HCT116 (cell line): ENCODE results near the gene NPFF.

Source experiments
- ATF3 ChIP-seq: IDR thresholded peaks from 2 replicates; pipeline ENCODE4 v1.6.1; 2012
- CEBPB ChIP-seq: IDR thresholded peaks from 2 replicates; pipeline ENCODE4 v1.6.1; 2012; ENCODE audit warnings: low read depth
- CTCF ChIP-seq, 3 experiments: fragments of 200-600 bp in 1 of 3; sonication (generic) in 1 of 3; IDR thresholded peaks in 2 of 3; conservative IDR thresholded peaks in 1 of 3; 2 replicates each; pipeline ENCODE4 v1.5.1; 2012 to 2017; ENCODE audit warnings: low read depth in 2 of 3, low read length in 2 of 3, antibody characterized with exemption in 1 of 3, borderline replicate concordance in 1 of 3, control low read depth in 1 of 3, mild to moderate bottlenecking in 1 of 3, mixed read lengths in 1 of 3, mixed run types in 1 of 3, moderate library complexity in 1 of 3; ENCODE audit not compliant: insufficient read depth in 1 of 3
- ELF1 ChIP-seq: IDR thresholded peaks from 2 replicates; pipeline ENCODE4 v1.6.1; 2012; ENCODE audit warnings: low read depth, borderline replicate concordance
- EZH2 ChIP-seq: fragments of 200-600 bp; sonication (generic); IDR thresholded peaks from 2 replicates; pipeline ENCODE4 v1.6.1; 2017; ENCODE audit warnings: antibody characterized with exemption, mixed run types
- MAX ChIP-seq: IDR thresholded peaks from 2 replicates; pipeline ENCODE4 v1.6.1; 2012
- POLR2A ChIP-seq: IDR thresholded peaks from 2 replicates; pipeline ENCODE4 v1.7.0; 2011; ENCODE audit warnings: borderline replicate concordance; ENCODE audit not compliant: insufficient read depth, insufficient read length; ENCODE audit errors: extremely low read depth
- POLR2AphosphoS5 ChIP-seq: IDR thresholded peaks from 2 replicates; pipeline ENCODE4 v1.6.1; 2011; ENCODE audit warnings: mild to moderate bottlenecking, low read depth, low read length, moderate library complexity
- SP1 ChIP-seq: IDR thresholded peaks from 2 replicates; pipeline ENCODE4 v1.6.1; 2012; ENCODE audit warnings: low read depth
- SRF ChIP-seq: IDR thresholded peaks from 2 replicates; pipeline ENCODE4 v1.6.1; 2012; ENCODE audit warnings: low read depth
- YY1 ChIP-seq: IDR thresholded peaks from 2 replicates; pipeline ENCODE4 v1.6.1; 2011; ENCODE audit warnings: low read length, low read depth, moderate library complexity, mild to moderate bottlenecking; ENCODE audit not compliant: insufficient replicate concordance; ENCODE audit errors: extremely low read depth
- ZFX ChIP-seq: fragments of 450-650 bp; IDR thresholded peaks from 2 replicates; pipeline ENCODE4 v1.6.1; 2017

GRCh38 chr12:53493610-53494391 lies 13.5 kb downstream of the NPFF start:
- no peak for TF ChIP-seq CTCF (IDR thresholded peaks at IDR 0.05 in 2 of 3, conservative IDR thresholded peaks at IDR 0.05 in 1 of 3; ENCODE audit: borderline replicate concordance in 1 of 3, insufficient read depth in 1 of 3, low read depth in 2 of 3, low read length in 2 of 3)
- no peak for TF ChIP-seq YY1
- no peak for TF ChIP-seq MAX
- no peak for TF ChIP-seq SRF
- no peak for TF ChIP-seq CEBPB
- TF ChIP-seq EZH2 = no peak
- no peak for TF ChIP-seq POLR2AphosphoS5
- TF ChIP-seq POLR2A = no peak
- no peak for TF ChIP-seq ATF3
- TF ChIP-seq ELF1 = no peak
- no peak for TF ChIP-seq SP1
- no peak for TF ChIP-seq ZFX
